HG03135 (cell line): ENCODE data around the gene C17orf75.

Experiments
- ATAC-seq: cut with Tn5 transposase; IDR thresholded peaks from one replicate; pipeline ENCODE4 v1.9.1; 2021; ENCODE audit warnings: mild to moderate bottlenecking, moderate library complexity; ENCODE audit not compliant: unreplicated experiment

The C17orf75 gene

DNA sequence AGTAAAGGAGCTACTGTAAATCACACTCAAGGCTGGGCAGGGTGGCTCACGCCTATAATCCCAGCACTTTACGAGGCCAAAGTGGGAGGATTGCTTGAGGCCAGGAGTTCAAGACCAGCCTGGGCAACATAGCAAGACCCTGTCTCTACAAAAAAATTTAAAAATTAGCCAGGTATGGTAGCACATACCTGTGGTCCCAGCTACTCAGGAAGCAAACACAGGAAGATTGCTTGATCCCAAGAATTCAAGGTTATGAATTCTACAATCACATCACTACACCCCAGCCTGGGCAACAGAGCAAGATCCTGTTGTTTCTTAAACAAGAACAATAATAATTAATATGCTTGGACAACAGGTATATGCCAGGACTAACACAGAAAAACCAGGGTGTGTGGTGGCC lies 63.2 kb downstream of the C17orf75 start:
- ATAC-seq, result no peak
